Fibroblast of mammary gland (primary cell): ENCODE measurements around the gene C14orf119.
"Not testable (repeated sequence)": the region's sequence is repeated elsewhere in the genome, so short reads cannot be mapped to it uniquely, and the experiment has no call there.

Experiments
- DNase-seq: peaks from one replicate; pipeline ENCODE4 v3.0.0-alpha.2; 2010; ENCODE audit warnings: low read depth
- H3K4me3 ChIP-seq: 2 replicates; pipeline ENCODE4 v1.5.1; 2011; ENCODE audit warnings: low read depth, mild to moderate bottlenecking, low read length, moderate library complexity; ENCODE audit not compliant: control insufficient read depth
- TF ChIP-seq, protein P1 (sequence below): conservative IDR thresholded peaks from 2 replicates; pipeline ENCODE4 v1.5.1; 2011; ENCODE audit warnings: low read depth, low read length, inconsistent platforms; ENCODE audit not compliant: control insufficient read depth, insufficient read depth

C14orf119 gene

DNA sequence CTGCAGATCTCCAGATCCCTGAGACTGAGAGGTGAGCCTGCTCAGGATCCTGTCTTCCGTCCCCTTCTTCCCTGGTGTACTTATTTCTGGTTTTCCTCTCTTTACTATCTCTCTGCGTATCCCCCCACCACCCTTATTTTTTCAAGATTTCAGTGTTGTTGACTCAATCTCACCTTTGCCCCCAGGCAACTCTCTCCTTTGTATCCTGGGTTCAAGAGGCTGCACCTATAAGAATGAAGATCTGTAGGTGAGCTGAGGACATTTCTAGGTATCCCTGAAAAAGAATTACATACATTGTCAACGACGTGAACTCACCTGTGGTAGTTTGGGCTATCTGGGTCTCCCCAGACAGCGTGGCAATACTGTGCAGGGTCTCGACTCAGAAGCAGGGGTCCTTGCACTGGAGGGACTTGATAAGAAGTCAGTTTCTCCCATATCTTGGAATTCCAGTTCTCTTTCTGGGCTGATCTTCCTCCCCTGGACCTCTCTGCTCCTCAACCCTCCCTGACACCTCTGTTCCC lies 8.8 kb downstream of the C14orf119 start:
- TF ChIP-seq, protein P1, sequence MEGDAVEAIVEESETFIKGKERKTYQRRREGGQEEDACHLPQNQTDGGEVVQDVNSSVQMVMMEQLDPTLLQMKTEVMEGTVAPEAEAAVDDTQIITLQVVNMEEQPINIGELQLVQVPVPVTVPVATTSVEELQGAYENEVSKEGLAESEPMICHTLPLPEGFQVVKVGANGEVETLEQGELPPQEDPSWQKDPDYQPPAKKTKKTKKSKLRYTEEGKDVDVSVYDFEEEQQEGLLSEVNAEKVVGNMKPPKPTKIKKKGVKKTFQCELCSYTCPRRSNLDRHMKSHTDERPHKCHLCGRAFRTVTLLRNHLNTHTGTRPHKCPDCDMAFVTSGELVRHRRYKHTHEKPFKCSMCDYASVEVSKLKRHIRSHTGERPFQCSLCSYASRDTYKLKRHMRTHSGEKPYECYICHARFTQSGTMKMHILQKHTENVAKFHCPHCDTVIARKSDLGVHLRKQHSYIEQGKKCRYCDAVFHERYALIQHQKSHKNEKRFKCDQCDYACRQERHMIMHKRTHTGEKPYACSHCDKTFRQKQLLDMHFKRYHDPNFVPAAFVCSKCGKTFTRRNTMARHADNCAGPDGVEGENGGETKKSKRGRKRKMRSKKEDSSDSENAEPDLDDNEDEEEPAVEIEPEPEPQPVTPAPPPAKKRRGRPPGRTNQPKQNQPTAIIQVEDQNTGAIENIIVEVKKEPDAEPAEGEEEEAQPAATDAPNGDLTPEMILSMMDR, result no peak
- no peak overlapping the region for H3K4me3 ChIP-seq
- no peak for DNase-seq

DNA sequence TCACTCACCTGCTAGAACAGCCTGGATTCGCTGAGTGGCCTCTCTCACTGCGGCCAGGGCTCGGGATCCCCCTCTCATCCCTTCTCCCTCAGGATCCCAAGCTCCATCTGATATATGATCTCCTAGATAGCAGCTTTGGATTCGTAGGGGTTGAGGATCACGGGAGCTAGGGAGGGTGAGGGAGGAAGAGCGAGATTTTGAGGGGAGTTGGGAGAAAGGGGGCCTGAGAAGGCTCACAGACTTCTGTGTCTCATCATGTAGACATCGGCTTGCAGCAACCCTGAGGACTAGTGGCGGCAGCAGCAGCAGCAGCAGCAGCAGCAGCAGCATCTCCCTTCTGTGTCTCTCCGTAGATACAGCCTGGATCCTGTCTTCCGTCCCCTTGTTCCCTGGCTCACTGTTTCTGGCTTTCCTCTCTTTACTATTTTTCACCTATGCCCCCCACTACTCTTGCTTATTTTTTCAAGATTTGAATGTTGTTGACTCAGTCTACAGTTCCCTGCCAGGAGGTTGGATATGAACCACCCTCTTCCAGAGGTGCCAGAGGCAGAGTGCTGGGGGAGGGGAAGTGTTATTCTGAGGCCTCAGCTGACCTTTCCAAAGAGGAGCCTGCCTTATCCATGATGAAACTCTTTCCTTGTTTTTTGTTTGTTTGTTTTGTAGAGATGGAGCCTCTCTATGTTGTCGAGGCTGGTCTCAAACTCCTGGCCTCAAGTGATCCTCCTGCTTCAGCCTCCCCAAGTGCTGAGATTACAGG lies 9.5 kb downstream of the C14orf119 start, which contains the start of gene CIROP:
CIROP (minus strand) TSS at position 399 of the 757 bp plus-strand sequence; CDS start at position 330, 69 bp downstream.
- H3K4me3 ChIP-seq, result no peak within 1 kb of the TSS
- TF ChIP-seq, protein P1, result no peak
- no peak for DNase-seq

DNA sequence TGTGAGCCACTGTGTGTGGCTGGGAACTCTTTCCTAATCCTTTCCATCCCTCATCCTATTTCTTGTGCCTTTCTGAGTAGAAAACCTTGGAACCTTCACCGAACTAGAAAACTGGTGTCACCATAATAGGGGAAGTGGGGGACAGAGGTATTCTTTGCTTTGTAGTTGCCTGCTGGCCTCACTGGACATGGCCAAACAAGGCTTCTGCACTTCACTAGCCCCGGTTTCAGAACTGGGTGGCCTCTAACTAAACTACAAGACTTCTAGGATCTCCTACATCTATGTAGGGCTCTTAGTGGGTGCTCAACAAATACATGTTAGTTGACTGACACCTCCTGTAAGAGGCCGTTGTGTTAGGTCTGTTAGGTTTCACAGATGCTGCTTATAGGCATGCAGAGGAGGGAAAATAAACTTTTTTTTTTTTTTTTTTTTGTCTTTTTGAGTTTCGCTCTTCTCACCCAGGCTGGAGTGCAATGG lies 10.1 kb downstream of the C14orf119 start:
- no peak for DNase-seq
- no peak overlapping the region for H3K4me3 ChIP-seq
- TF ChIP-seq, protein P1, result no peak

DNA sequence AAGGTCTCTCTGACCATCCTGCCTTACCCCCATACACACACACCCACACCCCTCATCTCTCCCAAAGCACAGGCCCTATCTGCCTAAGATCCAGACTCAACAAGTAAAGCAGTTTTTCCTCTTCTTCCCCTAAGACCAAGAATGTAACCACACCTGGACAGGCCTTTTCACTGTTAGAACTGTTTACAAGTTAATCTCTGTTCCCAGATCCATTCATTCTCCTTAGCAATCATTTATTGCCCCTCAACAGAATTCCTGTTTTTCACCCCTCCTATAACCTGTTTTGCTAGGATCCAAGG lies 11.4 kb downstream of the C14orf119 start:
- no peak overlapping the region for H3K4me3 ChIP-seq
- no peak for DNase-seq
- TF ChIP-seq, protein P1, result no peak

DNA sequence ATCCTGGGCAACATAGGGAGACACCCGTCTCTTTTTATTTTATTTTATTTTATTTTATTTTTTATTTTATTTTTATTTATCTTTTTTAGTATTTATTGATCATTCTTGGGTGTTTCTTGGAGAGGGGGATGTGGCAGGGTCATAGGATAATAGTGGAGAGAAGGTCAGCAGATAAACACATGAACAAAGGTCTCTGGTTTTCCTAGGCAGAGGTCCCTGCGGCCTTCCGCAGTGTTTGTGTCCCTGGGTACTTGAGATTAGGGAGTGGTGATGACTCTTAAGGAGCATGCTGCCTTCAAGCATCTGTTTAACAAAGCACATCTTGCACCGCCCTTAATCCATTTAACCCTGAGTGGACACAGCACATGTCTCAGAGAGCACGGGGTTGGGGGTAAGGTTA lies 12.3 kb downstream of the C14orf119 start:
- H3K4me3 ChIP-seq, DNase-seq: not testable (repeated sequence)

DNA sequence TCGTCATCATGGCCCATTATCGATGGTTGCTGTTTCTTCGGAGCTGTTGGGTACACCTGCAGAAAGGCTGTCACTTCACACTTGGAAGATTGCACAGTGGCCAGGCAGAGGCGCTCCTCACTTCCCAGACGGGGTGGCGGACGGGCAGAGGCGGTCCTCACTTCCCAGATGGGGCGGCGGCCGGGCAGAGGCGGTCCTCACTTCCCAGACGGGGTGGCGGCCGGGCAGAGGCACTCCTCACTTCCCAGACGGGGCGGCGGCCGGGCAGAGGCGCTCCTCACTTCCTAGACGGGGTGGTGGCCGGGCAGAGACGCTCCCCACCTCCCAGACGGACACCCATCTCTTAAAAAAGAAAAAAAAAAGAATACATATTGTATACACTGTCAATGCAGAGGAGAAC lies 12.9 kb downstream of the C14orf119 start:
- not testable (repeated sequence) for H3K4me3 ChIP-seq, DNase-seq

DNA sequence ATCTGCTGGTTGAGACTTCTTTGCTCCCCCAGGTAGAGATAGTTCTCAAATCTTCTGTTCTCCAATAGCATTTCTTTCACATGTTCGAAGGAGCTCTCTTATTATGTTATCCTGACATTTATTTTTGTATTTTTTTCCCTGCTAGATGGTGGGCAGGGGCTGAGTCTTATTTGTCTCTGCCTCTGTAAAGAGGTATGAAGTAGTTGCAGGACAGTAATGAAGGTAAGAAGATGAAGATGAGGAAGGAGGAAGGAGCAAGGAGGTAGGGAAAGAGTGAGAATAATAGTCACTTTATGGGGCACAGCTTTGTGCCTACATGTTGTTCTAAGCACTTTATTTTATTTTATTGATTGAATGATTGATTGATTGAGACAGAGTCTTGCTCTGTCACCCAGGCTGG lies 14.5 kb downstream of the C14orf119 start:
- TF ChIP-seq, protein P1, result no peak
- H3K4me3 ChIP-seq, result no peak overlapping the region
- DNase-seq, result no peak
